CD14-positive monocyte (primary cell): ENCODE data around the gene SPTBN1. TPM values are rescaled to one million over a fixed set of nuclear protein-coding genes. Genes with fewer than 3 reads are reported as not detected.
A peak's percentile ranks its signal among the peaks of the same experiment; 100 is the strongest.

Source experiments
- DNase-seq, 3 donors: peaks; one replicate each; pipeline ENCODE4 v3.0.0-alpha.2; 2011 to 2022
- H2AFZ ChIP-seq: 2 replicates; pipeline ENCODE4 v1.6.0; 2012; ENCODE audit warnings: mild to moderate bottlenecking, low read depth, low read length, inconsistent platforms; ENCODE audit not compliant: insufficient read depth, poor library complexity, severe bottlenecking
- H3K27ac ChIP-seq, 2 donors: 1 replicate in 1 of 2; 2 replicates in 1 of 2; pipeline ENCODE4 v1.5.1; 2012 to 2013; ENCODE audit warnings: low read length in 2 of 2, control low read depth in 1 of 2, inconsistent platforms in 1 of 2, low read depth in 1 of 2, mild to moderate bottlenecking in 1 of 2
- H3K27me3 ChIP-seq, 2 donors: one replicate each; pipeline versions ENCODE4 v1.6.0 to v1.6.1; 2011 to 2013; ENCODE audit warnings: low read length in 2 of 2; ENCODE audit not compliant: control insufficient read depth in 2 of 2, insufficient read depth in 2 of 2
- H3K36me3 ChIP-seq, 2 donors: replicated peaks in 1 of 2; 1 replicate in 1 of 2; 2 replicates in 1 of 2; pipeline versions ENCODE4 v1.5.1 to v1.6.1; 2012 to 2013; ENCODE audit warnings: low read length in 2 of 2, control low read depth in 1 of 2, inconsistent platforms in 1 of 2, mild to moderate bottlenecking in 1 of 2; ENCODE audit not compliant: insufficient read depth in 2 of 2, control insufficient read depth in 1 of 2
- H3K4me1 ChIP-seq, 2 donors: 1 replicate in 1 of 2; 2 replicates in 1 of 2; pipeline versions ENCODE4 v1.5.1 to v1.6.1; 2012 to 2013; ENCODE audit warnings: low read length in 2 of 2, control low read depth in 1 of 2, inconsistent platforms in 1 of 2, mild to moderate bottlenecking in 1 of 2, moderate library complexity in 1 of 2; ENCODE audit not compliant: insufficient read depth in 2 of 2, control insufficient read depth in 1 of 2
- H3K4me2 ChIP-seq: replicated peaks from 2 replicates; pipeline ENCODE3; 2012; ENCODE audit warnings: low read length, moderate library complexity, mild to moderate bottlenecking; ENCODE audit not compliant: poor library complexity, severe bottlenecking; ENCODE audit errors: extremely low read depth
- H3K4me3 ChIP-seq, 3 experiments: fragments of 200-600 bp in 1 of 3; sonication (generic) in 1 of 3; replicated peaks in 1 of 3; 1 replicate in 2 of 3; 2 replicates in 1 of 3; pipeline ENCODE4 v1.5.1; 2011 to 2013; ENCODE audit warnings: low read length in 3 of 3, mild to moderate bottlenecking in 3 of 3, control low read depth in 2 of 3, low read depth in 2 of 3, inconsistent platforms in 1 of 3, moderate library complexity in 1 of 3
- H3K79me2 ChIP-seq: 2 replicates; pipeline ENCODE4 v1.6.0; 2012; ENCODE audit warnings: mild to moderate bottlenecking, control low read depth, inconsistent platforms, low read length, moderate library complexity; ENCODE audit not compliant: insufficient read depth
- H3K9ac ChIP-seq: 2 replicates; pipeline ENCODE4 v1.6.0; 2017; ENCODE audit warnings: low read length, mild to moderate bottlenecking; ENCODE audit not compliant: insufficient read depth, poor library complexity, severe bottlenecking
- H3K9me3 ChIP-seq, 2 donors: replicated peaks in 1 of 2; 1 replicate in 1 of 2; 2 replicates in 1 of 2; pipeline versions ENCODE4 v1.5.1 to v1.6.1; 2012 to 2013; ENCODE audit warnings: low read length in 2 of 2, control low read depth in 1 of 2; ENCODE audit not compliant: control insufficient read depth in 1 of 2, insufficient read depth in 1 of 2
- H4K20me1 ChIP-seq: 2 replicates; pipeline ENCODE4 v1.6.0; 2012; ENCODE audit warnings: mild to moderate bottlenecking, low read length, control low read depth, moderate library complexity; ENCODE audit not compliant: insufficient read depth
- H3K27ac Mint-ChIP-seq, 7 donors: one replicate each; pipeline ENCODE4 v1.8.0; 2020; ENCODE audit warnings: mild to moderate bottlenecking in 7 of 7, mixed read lengths in 7 of 7, moderate library complexity in 6 of 7, inconsistent platforms in 2 of 7
- H3K27me3 Mint-ChIP-seq, 3 donors: one replicate each; pipeline ENCODE4 v1.8.0; 2021 to 2022; ENCODE audit warnings: low read depth in 3 of 3, mild to moderate bottlenecking in 3 of 3, mixed read lengths in 3 of 3, moderate library complexity in 3 of 3, inconsistent platforms in 1 of 3
- H3K36me3 Mint-ChIP-seq, 2 donors: one replicate each; pipeline ENCODE4 v1.8.0; 2020; ENCODE audit warnings: mixed read lengths in 2 of 2, inconsistent platforms in 1 of 2, mild to moderate bottlenecking in 1 of 2
- H3K4me1 Mint-ChIP-seq: one replicate; pipeline ENCODE4 v1.8.0; 2020; ENCODE audit warnings: mild to moderate bottlenecking, mixed read lengths
- H3K4me3 Mint-ChIP-seq, 2 donors: one replicate each; pipeline ENCODE4 v1.8.0; 2020; ENCODE audit warnings: mild to moderate bottlenecking in 2 of 2, mixed read lengths in 2 of 2, moderate library complexity in 1 of 2
- H3K9me3 Mint-ChIP-seq, 7 donors: one replicate each; pipeline ENCODE4 v1.8.0; 2020 to 2022; ENCODE audit warnings: mixed read lengths in 7 of 7, mild to moderate bottlenecking in 6 of 7, moderate library complexity in 6 of 7, inconsistent platforms in 2 of 7
- WGBS: methylation state at CpG from one replicate; pipeline ENCODE4 v1.1.5; 2013; ENCODE audit warnings: missing lambda C conversion rate; ENCODE audit not compliant: insufficient coverage; 5-methylcytosine and 5-hydroxymethylcytosine counted together
- intact Hi-C, 2 donors: fragments of 100-400 bp; cut with micrococcal nuclease; formaldehyde crosslinking; loops; one replicate each; pipeline versions ENCODE4 v1.15.0 to v1.15.1; 2023
- polyA plus RNA-seq, 3 donors: library from polyadenylated mRNA; depleted of rRNA in 1 of 3; unstranded in 2 of 3; stranded (reverse) in 1 of 3; fragments of 300-500 nt in 2 of 3; fragments of >200 nt in 1 of 3; fragmentation: Illumina TruSeq in 2 of 3; gene quantifications; 1 replicate in 2 of 3; 2 replicates in 1 of 3; pipeline ENCODE4 v1.2.3, GENCODE V29; 2012 to 2021
- TF ChIP-seq, protein P1 (sequence below): fragments of 200-600 bp; IDR thresholded peaks from one replicate; pipeline ENCODE4 v1.8.0; 2022; ENCODE audit warnings: antibody characterized with exemption, mild to moderate bottlenecking

SPTBN1 gene
- polyA plus RNA-seq, 3 donors: 0.79 to 2.8 (median 1.7) TPM

DNA sequence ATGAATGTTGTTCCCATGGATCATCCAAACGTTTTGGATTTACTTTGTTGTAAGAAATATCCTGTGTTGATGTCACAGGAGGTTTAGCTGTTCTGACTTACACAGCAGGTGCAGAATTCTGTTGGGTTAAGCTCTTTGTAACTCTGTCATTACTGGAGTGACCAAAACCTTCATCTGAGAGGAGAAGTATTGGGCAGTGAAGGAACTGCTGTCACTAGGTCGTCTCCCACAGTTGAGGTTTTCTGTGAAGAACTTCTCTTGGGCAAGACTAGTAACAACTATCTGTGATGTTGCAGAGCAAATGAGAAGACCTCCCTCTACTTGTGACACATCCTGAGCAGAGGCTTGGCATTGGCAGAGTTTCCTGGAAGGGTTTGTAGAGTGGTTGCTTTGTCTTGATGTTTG, 2.9 kb downstream of the SPTBN1 start:
- intact Hi-C loops: no loop called here
- no peak for DNase-seq
- TF ChIP-seq, protein P1, sequence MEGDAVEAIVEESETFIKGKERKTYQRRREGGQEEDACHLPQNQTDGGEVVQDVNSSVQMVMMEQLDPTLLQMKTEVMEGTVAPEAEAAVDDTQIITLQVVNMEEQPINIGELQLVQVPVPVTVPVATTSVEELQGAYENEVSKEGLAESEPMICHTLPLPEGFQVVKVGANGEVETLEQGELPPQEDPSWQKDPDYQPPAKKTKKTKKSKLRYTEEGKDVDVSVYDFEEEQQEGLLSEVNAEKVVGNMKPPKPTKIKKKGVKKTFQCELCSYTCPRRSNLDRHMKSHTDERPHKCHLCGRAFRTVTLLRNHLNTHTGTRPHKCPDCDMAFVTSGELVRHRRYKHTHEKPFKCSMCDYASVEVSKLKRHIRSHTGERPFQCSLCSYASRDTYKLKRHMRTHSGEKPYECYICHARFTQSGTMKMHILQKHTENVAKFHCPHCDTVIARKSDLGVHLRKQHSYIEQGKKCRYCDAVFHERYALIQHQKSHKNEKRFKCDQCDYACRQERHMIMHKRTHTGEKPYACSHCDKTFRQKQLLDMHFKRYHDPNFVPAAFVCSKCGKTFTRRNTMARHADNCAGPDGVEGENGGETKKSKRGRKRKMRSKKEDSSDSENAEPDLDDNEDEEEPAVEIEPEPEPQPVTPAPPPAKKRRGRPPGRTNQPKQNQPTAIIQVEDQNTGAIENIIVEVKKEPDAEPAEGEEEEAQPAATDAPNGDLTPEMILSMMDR: no peak
- H3K9me3 ChIP-seq: peaks cover 3 to 15% of the 10 kb centered on the region in 2 donors
- Mint-ChIP-seq H3K27me3 (peaks cover 53 to 67% (median 56%) of the 10 kb centered on the region in 3 donors), H3K27ac (no peak overlapping the region), H3K9me3 (peaks cover 0 to 13% (median 3%) of the 10 kb centered on the region in 7 donors), H3K36me3 (peaks cover 0 to 5% of the 10 kb centered on the region in 2 donors), H3K4me1 (peaks cover 15% of the 10 kb centered on the region), H3K4me3 (peak overlapping the region in 1 of 2 donors; percentile 78)
- WGBS: 38% methylated on average over 1 of the region's 2 CpGs
- peaks cover 46 to 59% of the 10 kb centered on the region in 2 donors for H3K27me3 ChIP-seq
- H3K9ac ChIP-seq: no peak overlapping the region
- H3K4me2 ChIP-seq: no peak overlapping the region
- no peak overlapping the region for H2AFZ ChIP-seq
- no peak overlapping the region for H3K27ac ChIP-seq
- H4K20me1 ChIP-seq: no peaks in the 10 kb centered on the region
- no peaks in the 10 kb centered on the region for H3K79me2 ChIP-seq
- H3K4me1 ChIP-seq: peaks cover 9 to 22% of the 10 kb centered on the region in 2 donors
- no peaks in the 10 kb centered on the region for H3K36me3 ChIP-seq
- no peak overlapping the region for H3K4me3 ChIP-seq

DNA sequence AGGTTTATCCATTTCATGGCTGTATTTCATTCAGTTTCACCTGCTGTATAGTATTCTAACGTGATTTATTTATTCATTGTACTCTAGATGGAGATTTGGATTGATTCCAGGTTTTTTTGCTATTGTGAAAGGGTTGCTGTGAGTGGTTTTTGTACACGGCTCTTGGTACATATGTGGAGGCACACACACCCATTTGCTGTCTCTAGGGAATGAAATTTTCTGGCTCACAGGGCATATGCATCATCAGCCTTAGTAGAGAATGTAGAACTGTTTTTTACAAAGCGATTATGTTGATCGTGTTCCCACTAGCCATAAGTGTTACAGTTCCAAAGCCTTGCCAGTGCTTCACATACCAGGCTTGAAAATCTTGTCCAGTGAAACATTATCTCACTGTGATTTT, 5.1 kb downstream of the SPTBN1 start:
- no peak overlapping the region for H3K27ac Mint-ChIP-seq
- peaks cover 29 to 40% of the 10 kb centered on the region in 2 donors for H3K27me3 ChIP-seq

More for the DNA sequence above, 5.1 kb downstream of the SPTBN1 start:
- H3K4me1 Mint-ChIP-seq: peaks cover 6% of the 10 kb centered on the region
- H3K36me3 ChIP-seq: no peaks in the 10 kb centered on the region
- TF ChIP-seq, protein P1: no peak
- H4K20me1 ChIP-seq: no peaks in the 10 kb centered on the region
- no peak overlapping the region for H3K27ac ChIP-seq
- H3K9me3 ChIP-seq: peaks cover 0 to 6% of the 10 kb centered on the region in 2 donors
- H3K4me2 ChIP-seq: no peak overlapping the region
- no peak overlapping the region for H2AFZ ChIP-seq
- H3K9ac ChIP-seq: no peak overlapping the region
- H3K27me3 Mint-ChIP-seq: peaks cover 37 to 48% (median 37%) of the 10 kb centered on the region in 3 donors
- WGBS: no CpG with 5 or more reads among the region's 4 CpGs
- no peak overlapping the region for H3K4me3 ChIP-seq
- peaks cover 0 to 6% (median 2%) of the 10 kb centered on the region in 7 donors for H3K9me3 Mint-ChIP-seq
- intact Hi-C loops: loop anchor here in 1 of 2 donors (10.0 kb wide), 1 partner anchor 246 kb away; no protein-coding TSS in a partner anchor
- H3K4me3 Mint-ChIP-seq: no peak overlapping the region
- DNase-seq: no peak
- peaks cover 4 to 13% of the 10 kb centered on the region in 2 donors for H3K4me1 ChIP-seq
- H3K36me3 Mint-ChIP-seq: peaks cover 0 to 3% of the 10 kb centered on the region in 2 donors
- no peaks in the 10 kb centered on the region for H3K79me2 ChIP-seq
